DND-41 (cell line): ENCODE results near the gene HEG1.

ENCODE experiments used
- EZH2 ChIP-seq: IDR thresholded peaks from 3 replicates; pipeline ENCODE4 v1.6.1; 2012; ENCODE audit warnings: borderline replicate concordance, low read depth, mild to moderate bottlenecking, moderate library complexity, low read length, inconsistent platforms; ENCODE audit not compliant: severe bottlenecking
- TF ChIP-seq, protein P1 (sequence below): IDR thresholded peaks from 2 replicates; pipeline ENCODE4 v1.5.1; 2012; ENCODE audit warnings: borderline replicate concordance, low read length, moderate library complexity, mild to moderate bottlenecking; ENCODE audit not compliant: poor library complexity, severe bottlenecking; ENCODE audit errors: extremely low read depth

DNA sequence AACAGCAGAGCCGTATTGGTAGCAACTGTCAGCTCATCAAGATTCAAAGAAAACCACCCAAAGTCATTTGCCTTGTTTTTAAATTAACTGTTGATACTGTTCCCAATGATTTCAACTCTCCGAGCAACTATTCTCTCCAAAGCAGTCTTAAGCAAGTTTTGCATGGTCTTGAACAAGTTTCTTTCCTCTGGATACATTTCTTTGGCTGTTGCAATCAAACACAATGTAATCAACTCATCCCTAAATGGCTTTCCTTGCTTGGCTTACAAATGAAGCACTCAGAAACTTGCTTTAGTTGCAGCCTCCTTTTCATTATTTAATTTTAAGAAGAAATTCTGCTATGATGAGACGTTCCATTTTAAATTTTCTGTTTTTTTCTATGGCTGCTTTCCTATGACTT is 105.8 kb downstream of the HEG1 start:
- TF ChIP-seq, protein P1, sequence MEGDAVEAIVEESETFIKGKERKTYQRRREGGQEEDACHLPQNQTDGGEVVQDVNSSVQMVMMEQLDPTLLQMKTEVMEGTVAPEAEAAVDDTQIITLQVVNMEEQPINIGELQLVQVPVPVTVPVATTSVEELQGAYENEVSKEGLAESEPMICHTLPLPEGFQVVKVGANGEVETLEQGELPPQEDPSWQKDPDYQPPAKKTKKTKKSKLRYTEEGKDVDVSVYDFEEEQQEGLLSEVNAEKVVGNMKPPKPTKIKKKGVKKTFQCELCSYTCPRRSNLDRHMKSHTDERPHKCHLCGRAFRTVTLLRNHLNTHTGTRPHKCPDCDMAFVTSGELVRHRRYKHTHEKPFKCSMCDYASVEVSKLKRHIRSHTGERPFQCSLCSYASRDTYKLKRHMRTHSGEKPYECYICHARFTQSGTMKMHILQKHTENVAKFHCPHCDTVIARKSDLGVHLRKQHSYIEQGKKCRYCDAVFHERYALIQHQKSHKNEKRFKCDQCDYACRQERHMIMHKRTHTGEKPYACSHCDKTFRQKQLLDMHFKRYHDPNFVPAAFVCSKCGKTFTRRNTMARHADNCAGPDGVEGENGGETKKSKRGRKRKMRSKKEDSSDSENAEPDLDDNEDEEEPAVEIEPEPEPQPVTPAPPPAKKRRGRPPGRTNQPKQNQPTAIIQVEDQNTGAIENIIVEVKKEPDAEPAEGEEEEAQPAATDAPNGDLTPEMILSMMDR = no peak
- no peak for TF ChIP-seq EZH2
